GM19395 (cell line): ENCODE results near the gene JAM2.
A peak's percentile ranks its signal among the peaks of the same experiment; 100 is the strongest.
"Not testable (repeated sequence)": the region's sequence is repeated elsewhere in the genome, so short reads cannot be mapped to it uniquely, and the experiment has no call there.

ENCODE experiments used
- ATAC-seq: cut with Tn5 transposase; IDR thresholded peaks from one replicate; pipeline ENCODE4 v1.9.1; 2021; ENCODE audit warnings: mild to moderate bottlenecking, moderate library complexity; ENCODE audit not compliant: unreplicated experiment

JAM2 gene

DNA sequence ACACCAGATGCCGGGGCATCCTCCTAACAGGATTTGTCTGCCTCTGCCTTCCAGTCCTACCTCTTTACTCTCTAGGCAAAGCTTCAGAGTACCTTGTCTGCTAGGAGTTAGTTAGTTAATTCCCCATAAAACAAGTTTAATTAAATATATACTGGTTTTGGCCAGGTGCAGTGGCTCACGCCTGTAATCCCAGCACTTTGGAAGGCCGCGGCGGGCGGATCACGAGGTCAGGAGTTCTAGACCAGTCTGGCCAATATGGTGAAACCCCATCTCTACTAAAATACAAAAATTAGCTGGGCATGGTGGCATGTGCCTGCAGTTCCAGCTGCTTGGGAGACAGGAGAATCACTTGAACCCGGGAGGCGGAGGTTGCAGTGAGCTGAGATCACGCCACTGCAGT lies 75.0 kb downstream of the JAM2 start:
- ATAC-seq = not testable (repeated sequence)

- ATAC-seq = no peak
Measured at GRCh38 chr21:25717491-25718147, 78.6 kb downstream of the JAM2 start.

DNA sequence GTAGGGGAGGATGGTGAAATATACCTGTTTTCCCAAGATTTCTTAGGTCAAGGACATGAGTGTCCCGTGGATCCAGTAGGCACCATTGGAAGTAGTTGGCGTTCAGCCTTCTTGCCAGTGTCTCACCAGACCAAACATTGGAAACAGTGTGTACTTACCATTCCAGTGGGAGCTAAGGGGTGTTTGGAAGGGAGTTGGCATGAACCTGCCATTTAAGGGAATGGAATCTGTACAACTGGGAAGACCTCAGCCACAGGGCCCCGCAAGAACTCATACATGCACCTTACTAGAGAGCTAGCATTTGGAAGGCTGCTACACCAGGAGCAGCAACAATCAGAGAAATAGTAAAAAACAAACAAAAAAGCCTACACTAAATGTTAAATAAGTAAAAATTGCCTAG lies 82.9 kb downstream of the JAM2 start:
- no peak for ATAC-seq

- no peak for ATAC-seq
Measured at GRCh38 chr21:25722631-25723030, 83.6 kb downstream of the JAM2 start.

DNA sequence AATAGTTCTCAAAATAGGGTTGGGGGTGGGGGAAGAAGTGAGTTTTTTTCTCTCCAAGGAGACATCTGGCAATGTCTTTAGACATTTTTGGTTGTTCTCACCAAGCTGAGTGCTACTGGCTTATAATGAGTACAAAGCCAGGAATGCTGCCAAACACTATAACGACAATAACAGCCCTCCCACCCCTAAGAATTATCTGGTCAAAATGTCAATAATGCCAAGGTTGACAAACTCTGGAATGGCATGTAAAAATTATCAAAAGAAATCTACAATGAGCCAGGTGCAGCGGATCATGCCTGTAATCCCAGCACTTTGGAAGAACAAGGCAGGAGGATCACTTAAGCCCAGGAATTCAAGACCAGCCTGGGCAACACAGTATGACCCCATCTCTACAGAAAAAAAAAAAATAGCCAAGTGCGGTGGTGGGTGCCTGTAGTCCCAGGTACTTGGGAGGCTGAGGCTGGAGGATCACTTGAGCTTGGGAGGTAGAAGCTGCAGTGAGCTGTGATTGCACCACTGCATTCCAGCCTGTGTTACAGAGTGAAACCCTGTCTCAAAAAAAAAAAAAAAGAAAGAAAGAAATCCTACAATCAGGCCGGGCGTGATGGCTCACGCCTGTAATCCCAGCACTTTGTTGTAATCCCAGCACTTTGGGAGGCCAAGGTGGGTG lies 93.2 kb downstream of the JAM2 start:
- ATAC-seq = no peak

DNA sequence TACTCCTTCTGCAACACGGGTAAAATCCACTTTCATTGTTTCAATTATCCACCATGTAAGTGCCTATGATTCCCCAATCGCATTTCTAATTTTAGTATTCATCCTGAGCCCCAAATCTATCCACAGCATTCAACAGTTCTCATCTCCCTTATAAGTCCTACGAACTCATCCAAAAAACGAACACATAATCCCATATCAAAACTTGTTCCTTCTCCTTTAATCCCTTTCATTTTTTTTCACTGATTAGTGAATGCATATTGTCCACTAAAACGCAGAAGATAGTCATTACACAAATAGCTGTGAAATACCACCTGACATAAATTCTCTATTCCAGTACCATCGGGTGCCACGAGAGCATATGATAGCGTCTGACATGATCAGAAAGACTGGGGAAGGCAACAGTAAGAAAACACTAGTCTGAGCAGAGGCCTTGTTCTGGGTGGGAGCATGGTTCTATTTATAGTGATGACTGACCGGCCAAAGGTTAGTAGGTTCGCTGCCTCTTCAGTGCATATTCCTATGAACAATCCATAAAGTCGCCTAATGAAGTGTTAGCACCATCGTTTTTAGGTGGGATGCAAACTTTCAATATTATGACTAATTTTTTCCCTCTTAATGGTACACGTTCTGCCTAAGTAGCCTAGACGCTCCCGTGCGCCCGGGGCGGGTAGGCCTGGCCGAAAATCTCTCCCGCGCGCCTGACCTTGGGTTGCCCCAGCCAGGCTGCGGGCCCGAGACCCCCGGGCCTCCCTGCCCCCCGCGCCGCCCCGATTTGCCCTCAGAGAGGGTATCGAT lies 95.0 kb downstream of the JAM2 start:
- ATAC-seq = peak; percentile 9

GRCh38 chr21:25734654-25734903 lies 95.5 kb downstream of the JAM2 start:
- peak; percentile 5 for ATAC-seq

DNA sequence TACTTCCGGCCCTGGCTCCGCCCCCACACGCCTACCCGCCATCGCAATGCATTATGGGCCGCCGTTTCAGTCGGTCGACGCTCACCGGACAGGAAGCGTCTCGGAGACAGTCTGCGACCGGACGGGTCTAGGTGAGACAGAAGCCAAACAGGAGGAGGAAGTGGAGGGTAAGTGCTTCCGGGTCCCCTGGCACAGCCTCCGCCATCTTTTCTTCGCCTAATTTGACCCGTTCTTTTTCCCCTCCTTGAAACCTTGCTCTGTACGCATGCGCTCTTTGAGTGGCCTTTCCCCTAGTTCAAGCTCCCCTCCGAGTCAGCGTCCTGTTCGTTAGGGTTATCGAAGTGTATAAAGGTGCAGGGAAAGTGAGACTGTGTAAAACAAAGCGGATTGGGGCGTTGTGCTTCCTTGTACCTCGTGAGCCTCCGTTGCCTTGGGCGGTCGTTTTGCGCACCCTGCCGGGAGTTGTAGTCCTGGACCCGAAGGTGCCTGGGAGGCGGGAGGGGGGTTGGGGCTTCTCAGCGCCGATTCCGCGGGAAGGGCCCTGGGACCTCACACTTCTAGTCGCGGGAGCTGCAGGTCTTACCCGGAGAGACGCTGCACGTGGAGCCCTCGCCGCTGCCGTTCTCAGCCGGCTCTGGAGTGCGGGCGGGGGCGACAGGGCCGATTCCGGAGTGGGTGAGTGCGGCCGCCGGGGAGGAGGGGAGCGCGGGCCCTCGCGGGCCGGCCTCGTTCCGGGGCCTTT lies 96.0 kb downstream of the JAM2 start, which contains the start of the genes ATP5PF and GABPA:
Gene ATP5PF, minus strand, starts transcription at position 1 of the 742 bp plus-strand sequence. CDS start 5,110 bp downstream, outside the sequence.
Gene GABPA, plus strand, starts transcription at position 69 of the 742 bp plus-strand sequence. CDS start 6,627 bp downstream, outside the sequence.
- ATAC-seq = peak; percentile 90

GRCh38 chr21:25735646-25736597 lies 96.9 kb downstream of the JAM2 start:
- peak; percentile 9 for ATAC-seq

DNA sequence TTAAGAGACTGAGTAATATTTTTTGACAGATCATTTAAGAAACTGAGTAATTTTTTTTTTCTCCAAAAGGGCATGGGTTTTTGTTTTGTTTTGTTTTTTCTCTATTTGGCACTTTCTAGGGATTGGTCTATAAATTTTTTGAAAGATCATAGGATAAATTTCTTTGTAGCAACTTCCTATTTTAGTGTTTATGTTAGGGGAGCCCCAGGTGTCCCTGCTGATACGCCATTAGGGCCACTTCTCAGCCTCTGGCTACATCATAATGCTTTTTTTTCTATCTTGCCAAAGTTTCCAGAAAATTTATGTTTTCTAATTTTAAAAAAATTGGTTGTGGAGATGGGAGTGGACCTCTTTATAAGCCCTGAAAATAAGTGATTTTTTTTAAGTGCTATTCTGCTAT lies 98.4 kb downstream of the JAM2 start:
- ATAC-seq = no peak

DNA sequence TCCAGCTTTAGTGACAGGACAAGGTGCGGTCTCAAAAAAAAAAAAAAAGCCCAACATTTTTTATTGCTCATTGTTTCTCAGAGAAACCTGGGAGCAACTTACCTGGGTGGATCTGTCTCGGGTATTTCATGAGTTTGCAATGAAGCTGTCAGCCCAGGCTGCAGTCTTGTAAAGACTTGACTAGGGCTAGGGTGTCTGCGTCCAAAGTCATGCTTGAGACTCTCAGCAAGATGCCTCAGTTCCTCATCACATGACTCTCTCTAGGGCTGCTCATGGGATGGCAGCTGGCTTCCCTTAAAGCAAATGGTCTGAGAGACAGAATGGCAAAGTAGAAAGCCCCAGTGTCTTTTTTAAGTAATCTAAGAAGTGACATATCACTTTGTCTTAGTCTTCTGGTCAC lies 103.8 kb downstream of the JAM2 start:
- ATAC-seq = no peak

- ATAC-seq = no peak
Measured at GRCh38 chr21:25744854-25745253, 105.8 kb downstream of the JAM2 start.

- ATAC-seq = no peak
Measured at GRCh38 chr21:25750085-25750484, 111.0 kb downstream of the JAM2 start.

GRCh38 chr21:25752416-25752815 lies 113.4 kb downstream of the JAM2 start:
- ATAC-seq = no peak

- ATAC-seq = no peak
Measured at GRCh38 chr21:25756190-25756932, 117.3 kb downstream of the JAM2 start.

DNA sequence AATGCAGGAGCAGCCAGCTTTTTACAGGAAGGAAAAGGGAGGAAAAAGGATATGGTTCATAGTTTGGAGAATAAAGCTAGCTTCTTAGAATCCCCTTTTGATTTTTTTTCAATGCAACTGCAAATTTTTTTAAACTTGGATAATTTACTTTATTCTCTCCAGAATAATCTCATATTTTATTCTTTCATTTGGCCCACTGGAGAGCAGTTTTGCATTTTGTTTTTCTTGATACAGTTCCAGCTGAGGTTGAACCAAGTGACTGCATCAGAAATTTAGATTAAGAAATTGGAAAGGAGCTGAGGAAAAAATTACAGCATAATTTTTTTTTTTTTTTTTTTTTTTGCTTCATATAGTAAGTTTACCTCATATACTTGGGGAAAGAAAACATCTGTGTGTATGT lies 118.5 kb downstream of the JAM2 start:
- no peak for ATAC-seq

DNA sequence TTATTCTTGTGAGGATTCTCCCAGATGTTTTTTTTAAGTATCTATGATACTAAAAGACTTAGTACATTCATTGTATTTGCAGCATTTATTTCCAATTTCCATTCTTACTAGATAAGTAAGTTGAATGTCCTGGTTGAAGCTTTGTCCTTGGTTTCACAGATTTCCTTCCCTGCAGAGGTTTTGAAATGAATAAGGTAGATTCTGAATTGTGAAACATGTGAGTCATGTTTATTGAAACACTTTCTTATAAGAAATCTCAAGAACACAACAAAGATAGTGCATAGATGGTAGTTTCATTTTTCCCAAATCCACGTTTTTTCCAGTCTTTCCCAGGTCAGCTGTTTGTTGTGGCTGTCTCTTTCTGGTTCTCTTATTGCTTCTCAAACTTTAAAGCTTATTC lies 120.5 kb downstream of the JAM2 start:
- no peak for ATAC-seq

DNA sequence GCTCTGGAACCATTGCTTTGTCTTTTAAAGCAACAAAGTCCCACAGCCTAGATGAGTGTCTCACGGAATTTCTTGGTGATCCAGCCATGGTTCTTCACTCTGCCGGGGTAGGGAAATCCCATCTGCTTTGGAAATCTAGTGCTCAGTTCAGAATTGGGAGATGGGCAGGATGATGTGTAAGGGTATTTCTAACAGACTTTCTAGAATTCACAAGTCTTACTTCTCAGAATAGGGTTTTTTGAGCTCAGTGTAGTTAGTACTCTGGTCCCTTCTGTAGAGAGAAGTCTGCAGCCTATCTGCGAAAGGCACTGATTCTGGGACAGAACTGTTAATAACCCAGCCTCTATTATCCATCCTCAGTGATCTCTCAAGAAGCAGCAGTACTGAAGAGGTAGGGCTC lies 121.0 kb downstream of the JAM2 start:
- ATAC-seq = no peak

DNA sequence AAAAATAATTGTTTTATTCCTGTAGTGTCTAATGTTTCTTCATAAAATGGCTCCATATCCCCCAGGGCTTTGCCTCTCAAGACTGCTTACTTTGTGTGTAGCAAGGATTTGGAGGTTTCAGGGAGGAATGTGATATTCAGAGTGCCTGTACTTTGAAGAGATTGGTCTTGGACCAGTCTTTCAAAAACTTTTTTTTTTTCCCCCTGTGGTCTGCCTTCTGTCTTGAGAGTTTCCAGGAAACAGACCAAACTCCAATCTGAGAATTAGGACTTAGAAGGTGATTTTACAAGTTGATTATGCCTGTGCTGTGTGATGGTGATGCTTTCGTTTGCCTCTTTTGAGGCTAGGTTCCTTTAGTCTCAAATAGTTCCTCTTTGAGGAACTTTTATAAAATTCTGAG lies 121.6 kb downstream of the JAM2 start:
- ATAC-seq = no peak
